Neural progenitor cell (in vitro differentiated cells): ENCODE results near the gene ETV2. TPM values are rescaled to one million over a fixed set of nuclear protein-coding genes. Genes with fewer than 3 reads are reported as not detected.

Source experiments
- DNase-seq: peaks from one replicate; pipeline ENCODE4 v3.0.0-alpha.2; 2016; ENCODE audit warnings: low spot score
- H2AFZ ChIP-seq: fragments of 200-600 bp; sonication (generic); replicated peaks from 2 replicates; pipeline ENCODE4 v1.6.1; 2016; ENCODE audit warnings: antibody characterized with exemption
- H3F3A ChIP-seq: fragments of 200-600 bp; sonication (generic); 2 replicates; pipeline ENCODE4 v1.6.1; 2016; ENCODE audit warnings: antibody characterized with exemption, low read depth
- H3K27ac ChIP-seq: fragments of 200-600 bp; sonication (generic); 2 replicates; pipeline ENCODE4 v1.5.1; 2016; ENCODE audit warnings: mild to moderate bottlenecking
- H3K27me3 ChIP-seq: fragments of 200-600 bp; sonication (generic); 2 replicates; pipeline ENCODE4 v1.6.1; 2016; ENCODE audit warnings: mild to moderate bottlenecking, moderate library complexity
- H3K36me3 ChIP-seq: fragments of 200-600 bp; sonication (generic); 2 replicates; pipeline ENCODE4 v1.5.1; 2016
- H3K4me1 ChIP-seq: fragments of 200-600 bp; sonication (generic); 2 replicates; pipeline ENCODE4 v1.6.1; 2016; ENCODE audit warnings: mixed run types
- H3K4me2 ChIP-seq: fragments of 200-600 bp; sonication (generic); 2 replicates; pipeline ENCODE4 v1.6.1; 2016
- H3K4me3 ChIP-seq: fragments of 200-600 bp; sonication (generic); 2 replicates; pipeline ENCODE4 v1.5.1; 2016
- H3K79me2 ChIP-seq: fragments of 200-600 bp; sonication (generic); 2 replicates; pipeline ENCODE4 v1.6.1; 2016; ENCODE audit warnings: low read depth
- H3K9ac ChIP-seq: fragments of 200-600 bp; sonication (generic); 2 replicates; pipeline ENCODE4 v1.6.1; 2016
- H3K9me3 ChIP-seq: fragments of 200-600 bp; sonication (generic); 2 replicates; pipeline ENCODE4 v1.5.1; 2016; ENCODE audit warnings: low read depth
- H4K20me1 ChIP-seq: fragments of 200-600 bp; sonication (generic); 2 replicates; pipeline ENCODE4 v1.6.1; 2016; ENCODE audit warnings: low read depth
- H3K27ac Mint-ChIP-seq: 3 replicates; pipeline ENCODE4 v1.8.0; 2021; ENCODE audit warnings: mixed read lengths
- H3K27me3 Mint-ChIP-seq: 2 replicates; pipeline ENCODE4 v1.8.0; 2022; ENCODE audit warnings: low read depth, mild to moderate bottlenecking, inconsistent platforms, moderate library complexity, mixed read lengths; ENCODE audit not compliant: insufficient read depth
- H3K36me3 Mint-ChIP-seq: 3 replicates; pipeline ENCODE4 v1.8.0; 2021; ENCODE audit warnings: mixed read lengths
- H3K4me1 Mint-ChIP-seq: 3 replicates; pipeline ENCODE4 v1.8.0; 2021; ENCODE audit warnings: mixed read lengths
- H3K4me3 Mint-ChIP-seq: 3 replicates; pipeline ENCODE4 v1.8.0; 2021; ENCODE audit warnings: mild to moderate bottlenecking, moderate library complexity, mixed read lengths
- H3K9me3 Mint-ChIP-seq: 3 replicates; pipeline ENCODE4 v1.8.0; 2020; ENCODE audit warnings: mixed read lengths
- EZH2 ChIP-seq: fragments of 200-600 bp; sonication (generic); IDR thresholded peaks from 2 replicates; pipeline ENCODE4 v1.6.1; 2017; ENCODE audit warnings: antibody characterized with exemption, mild to moderate bottlenecking, moderate library complexity
- EZH2phosphoT487 ChIP-seq: fragments of 200-600 bp; sonication (generic); IDR thresholded peaks from 2 replicates; pipeline ENCODE4 v1.6.1; 2017; ENCODE audit warnings: antibody characterized with exemption
- total RNA-seq: library from RNA; depleted of rRNA; stranded (reverse); fragments of >200 nt; gene quantifications from 2 replicates; pipeline ENCODE4 v1.2.3, GENCODE V29; 2015; ENCODE audit warnings: low replicate concordance
- TF ChIP-seq, protein P1 (sequence below): fragments of 200-600 bp; sonication (generic); IDR thresholded peaks from 2 replicates; pipeline ENCODE4 v1.5.1; 2017; ENCODE audit warnings: antibody characterized with exemption, mild to moderate bottlenecking

ETV2 gene
- total RNA-seq, 1 donor from 2014 or later: not detected

DNA sequence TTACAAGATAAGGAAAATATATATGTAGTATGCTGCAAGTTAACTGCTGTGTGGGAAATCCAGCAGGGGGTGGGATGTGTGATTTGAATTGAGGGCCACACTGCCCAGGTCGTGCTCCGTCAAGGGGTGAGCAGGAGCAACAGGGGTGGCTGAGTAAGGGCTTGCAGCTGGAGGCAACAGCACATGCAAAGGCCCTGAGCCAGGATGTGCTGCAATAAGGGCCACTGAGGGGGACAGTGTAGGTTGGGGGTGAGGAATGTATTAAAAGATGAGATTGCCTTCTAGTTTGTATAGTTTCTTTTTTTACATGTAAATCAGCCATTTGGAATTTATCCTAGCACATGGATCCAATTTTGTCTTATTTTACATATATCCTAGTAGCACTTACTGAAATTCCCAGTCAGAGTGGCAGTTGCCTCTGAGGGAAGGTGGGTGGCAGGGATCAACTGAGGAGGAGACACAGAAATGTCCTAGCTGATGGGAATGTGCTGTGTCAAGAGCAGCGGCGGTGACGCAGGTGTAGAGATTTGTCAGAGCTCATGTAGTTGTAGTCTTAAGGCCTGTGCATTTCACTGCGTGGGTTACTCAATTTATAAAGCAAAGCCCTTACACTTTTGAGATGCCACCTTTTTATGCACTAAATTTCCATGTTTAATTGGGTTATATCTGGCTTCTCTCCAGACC is 18.1 kb upstream of the ETV2 start:
- no peaks in the 10 kb centered on the region for H3K79me2 ChIP-seq
- no peaks in the 10 kb centered on the region for H3K4me1 ChIP-seq
- Mint-ChIP-seq H3K27ac (no peak overlapping the region), H3K27me3 (no peaks in the 10 kb centered on the region), H3K4me3 (no peak overlapping the region), H3K36me3 (peaks cover 10% of the 10 kb centered on the region), H3K9me3 (no peaks in the 10 kb centered on the region), H3K4me1 (peaks cover 4% of the 10 kb centered on the region)
- no peak overlapping the region for H3K4me3 ChIP-seq
- H3F3A ChIP-seq: peaks cover 9% of the 10 kb centered on the region
- H2AFZ ChIP-seq: no peak overlapping the region
- H4K20me1 ChIP-seq: no peaks in the 10 kb centered on the region
- H3K9ac ChIP-seq: no peak overlapping the region
- TF ChIP-seq EZH2phosphoT487 (no peak), EZH2 (no peak)
- TF ChIP-seq, protein P1, sequence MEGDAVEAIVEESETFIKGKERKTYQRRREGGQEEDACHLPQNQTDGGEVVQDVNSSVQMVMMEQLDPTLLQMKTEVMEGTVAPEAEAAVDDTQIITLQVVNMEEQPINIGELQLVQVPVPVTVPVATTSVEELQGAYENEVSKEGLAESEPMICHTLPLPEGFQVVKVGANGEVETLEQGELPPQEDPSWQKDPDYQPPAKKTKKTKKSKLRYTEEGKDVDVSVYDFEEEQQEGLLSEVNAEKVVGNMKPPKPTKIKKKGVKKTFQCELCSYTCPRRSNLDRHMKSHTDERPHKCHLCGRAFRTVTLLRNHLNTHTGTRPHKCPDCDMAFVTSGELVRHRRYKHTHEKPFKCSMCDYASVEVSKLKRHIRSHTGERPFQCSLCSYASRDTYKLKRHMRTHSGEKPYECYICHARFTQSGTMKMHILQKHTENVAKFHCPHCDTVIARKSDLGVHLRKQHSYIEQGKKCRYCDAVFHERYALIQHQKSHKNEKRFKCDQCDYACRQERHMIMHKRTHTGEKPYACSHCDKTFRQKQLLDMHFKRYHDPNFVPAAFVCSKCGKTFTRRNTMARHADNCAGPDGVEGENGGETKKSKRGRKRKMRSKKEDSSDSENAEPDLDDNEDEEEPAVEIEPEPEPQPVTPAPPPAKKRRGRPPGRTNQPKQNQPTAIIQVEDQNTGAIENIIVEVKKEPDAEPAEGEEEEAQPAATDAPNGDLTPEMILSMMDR: no peak
- no peaks in the 10 kb centered on the region for H3K9me3 ChIP-seq
- H3K27me3 ChIP-seq: no peaks in the 10 kb centered on the region
- H3K36me3 ChIP-seq: no peaks in the 10 kb centered on the region
- no peak overlapping the region for H3K4me2 ChIP-seq
- no peak overlapping the region for H3K27ac ChIP-seq
- no peak for DNase-seq

DNA sequence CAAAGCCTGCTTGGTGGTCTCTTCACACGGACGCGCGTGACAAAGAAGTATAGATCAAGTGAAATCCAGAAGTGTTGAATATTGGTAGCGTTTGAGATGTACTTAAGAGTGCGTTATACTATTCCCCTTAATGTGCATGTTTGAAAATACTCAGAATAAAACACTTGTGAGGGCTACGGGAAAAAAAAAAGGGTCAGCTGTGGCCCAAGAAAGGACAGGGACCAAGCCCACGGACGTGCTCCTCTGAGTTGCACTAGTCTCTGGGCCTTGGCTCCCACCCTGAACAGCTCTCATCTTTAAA is 13.3 kb upstream of the ETV2 start:
- no peaks in the 10 kb centered on the region for H3K27me3 ChIP-seq
- H3K4me1 Mint-ChIP-seq: peaks cover 11% of the 10 kb centered on the region
- H3K36me3 Mint-ChIP-seq: peaks cover 9% of the 10 kb centered on the region
- TF ChIP-seq EZH2phosphoT487: no peak
- no peak for TF ChIP-seq EZH2
- TF ChIP-seq, protein P1: no peak
- H3K4me1 ChIP-seq: peaks cover 3% of the 10 kb centered on the region
- H3K4me2 ChIP-seq: peak overlapping the region; percentile 85
- peaks cover 15% of the 10 kb centered on the region for H3K79me2 ChIP-seq
- peak overlapping the region; percentile 95 for H3K27ac Mint-ChIP-seq
- H3K4me3 ChIP-seq: peak overlapping the region; percentile 97
- peaks cover 11% of the 10 kb centered on the region for H3F3A ChIP-seq
- peaks cover 6% of the 10 kb centered on the region for H3K27me3 Mint-ChIP-seq
- peak overlapping the region; percentile 44 for H3K9ac ChIP-seq
- H3K9me3 ChIP-seq: no peaks in the 10 kb centered on the region
- no peaks in the 10 kb centered on the region for H3K36me3 ChIP-seq
- peak overlapping the region; percentile 22 for H3K27ac ChIP-seq
- H4K20me1 ChIP-seq: no peaks in the 10 kb centered on the region
- no peak for DNase-seq
- H3K4me3 Mint-ChIP-seq: peak overlapping the region; percentile 97
- peak overlapping the region; percentile 23 for H2AFZ ChIP-seq
- no peaks in the 10 kb centered on the region for H3K9me3 Mint-ChIP-seq

DNA sequence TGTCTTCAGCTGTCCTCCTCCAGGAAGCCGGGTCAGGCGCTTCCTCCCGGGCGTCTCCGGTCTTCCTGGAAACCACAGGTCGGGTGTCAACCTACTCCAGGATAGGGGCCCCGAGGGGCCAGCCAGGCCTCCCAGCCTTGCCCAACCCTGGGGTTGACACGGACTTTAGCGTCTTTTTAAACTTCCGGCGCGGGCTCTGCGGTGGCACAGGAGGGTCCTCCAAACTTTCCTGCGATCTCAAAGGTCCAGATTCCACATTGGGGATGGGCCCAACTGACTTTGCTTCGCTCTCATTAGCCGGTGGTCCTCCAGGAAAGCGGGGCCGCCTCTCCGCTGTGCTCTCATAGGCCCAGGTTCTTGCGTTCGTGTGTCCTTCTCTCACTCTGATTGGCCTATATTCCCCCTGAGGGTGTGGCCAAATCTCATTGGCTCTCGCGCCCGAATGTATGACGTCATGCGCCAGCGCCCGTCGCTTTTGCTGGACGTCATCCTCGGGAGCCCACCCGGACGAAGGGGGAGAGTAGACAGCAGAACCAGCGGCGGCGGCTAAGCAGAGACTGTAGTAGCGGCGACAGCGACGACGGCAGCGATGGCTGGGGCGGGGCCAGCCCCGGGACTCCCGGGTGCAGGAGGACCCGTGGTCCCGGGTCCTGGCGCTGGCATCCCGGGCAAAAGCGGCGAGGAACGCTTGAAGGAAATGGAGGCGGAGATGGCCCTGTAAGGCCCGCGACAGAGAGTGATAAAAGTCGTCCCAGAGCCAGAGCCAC is 12.8 kb upstream of the ETV2 start, which contains the start of gene RBM42:
TSS of gene RBM42 (plus strand) at position 472 of the 767 bp plus-strand sequence. CDS start at position 590, 118 bp downstream.
- Histone ChIP-seq H3K9ac (peak within 1 kb of the TSS; percentile 95), H3F3A (peaks cover 11% of the 10 kb centered on the region), H3K4me3 (peak within 1 kb of the TSS; percentile 97), H3K9me3 (no peaks in the 10 kb centered on the region), H2AFZ (peak within 1 kb of the TSS; percentile 55), H3K27ac (peak within 1 kb of the TSS; percentile 22), H3K4me1 (peaks cover 3% of the 10 kb centered on the region), H3K36me3 (no peaks in the 10 kb centered on the region), H3K79me2 (peaks cover 15% of the 10 kb centered on the region), H4K20me1 (no peaks in the 10 kb centered on the region), H3K27me3 (no peaks in the 10 kb centered on the region), H3K4me2 (peak within 1 kb of the TSS; percentile 100)
- TF ChIP-seq, protein P1: no peak
- TF ChIP-seq EZH2 (no peak), EZH2phosphoT487 (no peak)
- Mint-ChIP-seq H3K36me3 (peaks cover 9% of the 10 kb centered on the region), H3K9me3 (no peaks in the 10 kb centered on the region), H3K27ac (peak within 1 kb of the TSS; percentile 95), H3K4me3 (peak within 1 kb of the TSS; percentile 97), H3K27me3 (peaks cover 6% of the 10 kb centered on the region), H3K4me1 (peaks cover 11% of the 10 kb centered on the region)
- DNase-seq: peak; percentile 99
